HCT116 (cell line): Measurements from ENCODE around the gene SPRING1. TPM values are rescaled to one million over a fixed set of nuclear protein-coding genes. Genes with fewer than 3 reads are reported as not detected.

Source experiments
- ATAC-seq: fragments of 200-7000 bp; cut with Tn5 transposase; 2 replicates; pipeline ENCODE4 v1.9.1; 2020; ENCODE audit warnings: mild to moderate bottlenecking, moderate library complexity
- BruUV-seq: library from RNA; stranded (reverse); fragments of 400-500 nt; replicated peaks from 2 replicates; lab custom pipeline; 2021; lab: Mats Ljungman, UMichigan
- CTCF ChIA-PET: fragments of 300-600 bp; sonication (Branson Sonifier 250); formaldehyde crosslinking; loops from one replicate; lab custom pipeline; 2021; ENCODE audit warnings: antibody characterized with exemption; lab: Charles Lee
- POLR2A ChIA-PET: fragments of 300-600, 350-600 bp; sonication (Branson Sonifier 250); formaldehyde crosslinking; loops from one replicate; lab custom pipeline; 2021; ENCODE audit warnings: antibody characterized with exemption; lab: Charles Lee
- RAD21 ChIA-PET, 2 experiments: fragments of 300-600 bp; sonication (Branson Sonifier 250); formaldehyde crosslinking; loops; one replicate each; lab custom pipeline; 2023; ENCODE audit warnings: low total read pairs in 2 of 2; ENCODE audit not compliant: uncharacterized antibody in 2 of 2, unreplicated experiment in 2 of 2, low non-redundant PET in 1 of 2; lab: Charles Lee
- DNase-seq: peaks from one replicate; pipeline ENCODE4 v3.0.0-alpha.2; 2010; ENCODE audit warnings: low read depth, low spot score
- H2AFZ ChIP-seq: fragments of 200-600 bp; shearing (Covaris generic), sonication (generic); 2 replicates; pipeline ENCODE4 v1.6.1; 2017; ENCODE audit warnings: low read depth, mixed run types, mixed read lengths, antibody characterized with exemption, low read length; ENCODE audit not compliant: poor library complexity, severe bottlenecking
- H3K27ac ChIP-seq: 2 replicates; pipeline ENCODE4 v1.5.1; 2012; ENCODE audit warnings: low read depth, low read length
- H3K27me3 ChIP-seq: fragments of 200-600 bp; sonication (generic); 2 replicates; pipeline ENCODE4 v1.6.1; 2016; ENCODE audit warnings: mixed run types, low read length, mixed read lengths; ENCODE audit not compliant: insufficient read depth
- H3K36me3 ChIP-seq, 2 experiments: fragments of 200-500 bp in 1 of 2; fragments of 200-600 bp in 1 of 2; sonication (Bioruptor generic) in 1 of 2; sonication (generic) in 1 of 2; 2 replicates each; pipeline versions ENCODE4 v1.5.1 to v1.6.1; 2014 to 2016; ENCODE audit warnings: low read length in 2 of 2, inconsistent platforms in 1 of 2, mixed read lengths in 1 of 2, mixed run types in 1 of 2; ENCODE audit not compliant: insufficient read depth in 2 of 2, control insufficient read depth in 1 of 2
- H3K4me1 ChIP-seq, 2 experiments: fragments of 200-600 bp in 1 of 2; sonication (generic) in 1 of 2; 2 replicates each; pipeline versions ENCODE4 v1.5.1 to v1.6.1; 2012 to 2017; ENCODE audit warnings: low read length in 2 of 2, inconsistent platforms in 1 of 2, mild to moderate bottlenecking in 1 of 2, mixed read lengths in 1 of 2, mixed run types in 1 of 2, moderate library complexity in 1 of 2; ENCODE audit not compliant: insufficient read depth in 2 of 2, control insufficient read depth in 1 of 2
- H3K4me2 ChIP-seq: fragments of 200-600 bp; sonication (generic); 2 replicates; pipeline ENCODE4 v1.6.1; 2017; ENCODE audit warnings: mixed run types, low read length, mixed read lengths
- H3K4me3 ChIP-seq, 2 experiments: fragments of 200-600 bp in 1 of 2; sonication (generic) in 1 of 2; replicated peaks in 1 of 2; 2 replicates each; pipeline ENCODE4 v1.5.1; 2011 to 2016; ENCODE audit warnings: low read length in 2 of 2, control low read depth in 1 of 2, low read depth in 1 of 2, mild to moderate bottlenecking in 1 of 2, mixed read lengths in 1 of 2, mixed run types in 1 of 2
- H3K79me2 ChIP-seq: fragments of 200-600 bp; sonication (generic); 2 replicates; pipeline ENCODE4 v1.6.1; 2017; ENCODE audit warnings: mild to moderate bottlenecking, mixed run types, low read length, moderate library complexity, mixed read lengths; ENCODE audit not compliant: insufficient read depth
- H3K9ac ChIP-seq: fragments of 200-600 bp; sonication (generic); 2 replicates; pipeline ENCODE4 v1.6.1; 2016; ENCODE audit warnings: low read length, mixed read lengths
- H3K9me2 ChIP-seq: fragments of 200-600 bp; sonication (generic), shearing (Covaris generic); 2 replicates; pipeline ENCODE4 v1.6.1; 2017; ENCODE audit warnings: mixed run types, mild to moderate bottlenecking, moderate library complexity; ENCODE audit not compliant: insufficient read depth
- H3K9me3 ChIP-seq, 2 experiments: fragments of 200-500 bp in 1 of 2; fragments of 200-600 bp in 1 of 2; sonication (Bioruptor generic) in 1 of 2; sonication (generic) in 1 of 2; 2 replicates each; pipeline ENCODE4 v1.6.1; 2014 to 2017; ENCODE audit warnings: low read length in 2 of 2, mixed read lengths in 2 of 2, inconsistent platforms in 1 of 2, low read depth in 1 of 2, mild to moderate bottlenecking in 1 of 2, mixed run types in 1 of 2, moderate library complexity in 1 of 2; ENCODE audit not compliant: control insufficient read depth in 1 of 2, insufficient read depth in 1 of 2
- H4K20me1 ChIP-seq: fragments of 200-600 bp; sonication (generic), shearing (Covaris generic); 2 replicates; pipeline ENCODE4 v1.6.1; 2017; ENCODE audit warnings: mixed run types, mild to moderate bottlenecking, moderate library complexity; ENCODE audit not compliant: insufficient read depth
- EGR1 ChIP-seq: IDR thresholded peaks from 2 replicates; pipeline ENCODE4 v1.6.1; 2012; ENCODE audit warnings: low read depth
- EZH2 ChIP-seq: fragments of 200-600 bp; sonication (generic); IDR thresholded peaks from 2 replicates; pipeline ENCODE4 v1.6.1; 2017; ENCODE audit warnings: antibody characterized with exemption, mixed run types
- RAD21 ChIP-seq: IDR thresholded peaks from 2 replicates; pipeline ENCODE4 v1.6.1; 2012; ENCODE audit warnings: low read depth, mild to moderate bottlenecking
- intact Hi-C: fragments of 100-400 bp; cut with micrococcal nuclease; formaldehyde crosslinking; loops from 2 replicates; pipeline ENCODE4 v1.10.0; 2022
- total RNA-seq: library from RNA; stranded (reverse); gene quantifications from one replicate; pipeline ENCODE4 v1.2.1, GENCODE V29; 2021; ENCODE audit not compliant: unreplicated experiment
- TF ChIP-seq, protein P1 (sequence below), 3 experiments: fragments of 200-600 bp in 1 of 3; sonication (generic) in 1 of 3; IDR thresholded peaks in 2 of 3; conservative IDR thresholded peaks in 1 of 3; 2 replicates each; pipeline ENCODE4 v1.5.1; 2012 to 2017; ENCODE audit warnings: low read depth in 2 of 3, low read length in 2 of 3, antibody characterized with exemption in 1 of 3, borderline replicate concordance in 1 of 3, control low read depth in 1 of 3, mild to moderate bottlenecking in 1 of 3, mixed read lengths in 1 of 3, mixed run types in 1 of 3, moderate library complexity in 1 of 3; ENCODE audit not compliant: insufficient read depth in 1 of 3
- TF ChIP-seq, protein P2 (sequence below): IDR thresholded peaks from 2 replicates; pipeline ENCODE4 v1.6.1; 2012

The SPRING1 gene
- total RNA-seq, 1 experiment from 2014 or later: 28.5 TPM

DNA sequence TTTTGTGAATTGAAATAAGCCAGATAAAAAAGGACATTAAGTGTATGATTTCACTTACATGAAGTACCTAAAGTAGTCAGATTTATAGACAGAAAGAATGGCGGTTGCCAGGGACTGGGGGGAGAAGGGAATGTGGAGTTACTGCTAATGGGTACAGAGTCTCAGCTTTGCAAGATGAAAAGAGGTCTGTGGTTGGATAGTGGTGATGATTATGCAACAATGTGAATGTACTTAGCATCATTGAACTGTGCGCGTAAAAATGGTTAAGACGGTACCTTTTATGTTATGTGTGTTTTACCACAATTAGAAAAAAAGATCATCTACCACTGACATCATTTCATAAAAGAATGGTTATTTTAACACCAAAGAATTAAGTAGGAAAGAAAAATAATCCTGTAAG lies 36.2 kb upstream of the SPRING1 start (continued):
- TF ChIP-seq, protein P1, sequence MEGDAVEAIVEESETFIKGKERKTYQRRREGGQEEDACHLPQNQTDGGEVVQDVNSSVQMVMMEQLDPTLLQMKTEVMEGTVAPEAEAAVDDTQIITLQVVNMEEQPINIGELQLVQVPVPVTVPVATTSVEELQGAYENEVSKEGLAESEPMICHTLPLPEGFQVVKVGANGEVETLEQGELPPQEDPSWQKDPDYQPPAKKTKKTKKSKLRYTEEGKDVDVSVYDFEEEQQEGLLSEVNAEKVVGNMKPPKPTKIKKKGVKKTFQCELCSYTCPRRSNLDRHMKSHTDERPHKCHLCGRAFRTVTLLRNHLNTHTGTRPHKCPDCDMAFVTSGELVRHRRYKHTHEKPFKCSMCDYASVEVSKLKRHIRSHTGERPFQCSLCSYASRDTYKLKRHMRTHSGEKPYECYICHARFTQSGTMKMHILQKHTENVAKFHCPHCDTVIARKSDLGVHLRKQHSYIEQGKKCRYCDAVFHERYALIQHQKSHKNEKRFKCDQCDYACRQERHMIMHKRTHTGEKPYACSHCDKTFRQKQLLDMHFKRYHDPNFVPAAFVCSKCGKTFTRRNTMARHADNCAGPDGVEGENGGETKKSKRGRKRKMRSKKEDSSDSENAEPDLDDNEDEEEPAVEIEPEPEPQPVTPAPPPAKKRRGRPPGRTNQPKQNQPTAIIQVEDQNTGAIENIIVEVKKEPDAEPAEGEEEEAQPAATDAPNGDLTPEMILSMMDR (IDR thresholded peaks at IDR 0.05 in 2 of 3, conservative IDR thresholded peaks at IDR 0.05 in 1 of 3; ENCODE audit: borderline replicate concordance in 1 of 3, insufficient read depth in 1 of 3, low read depth in 2 of 3, low read length in 2 of 3): no peak
- TF ChIP-seq EZH2: no peak
- no peak for TF ChIP-seq EGR1

DNA sequence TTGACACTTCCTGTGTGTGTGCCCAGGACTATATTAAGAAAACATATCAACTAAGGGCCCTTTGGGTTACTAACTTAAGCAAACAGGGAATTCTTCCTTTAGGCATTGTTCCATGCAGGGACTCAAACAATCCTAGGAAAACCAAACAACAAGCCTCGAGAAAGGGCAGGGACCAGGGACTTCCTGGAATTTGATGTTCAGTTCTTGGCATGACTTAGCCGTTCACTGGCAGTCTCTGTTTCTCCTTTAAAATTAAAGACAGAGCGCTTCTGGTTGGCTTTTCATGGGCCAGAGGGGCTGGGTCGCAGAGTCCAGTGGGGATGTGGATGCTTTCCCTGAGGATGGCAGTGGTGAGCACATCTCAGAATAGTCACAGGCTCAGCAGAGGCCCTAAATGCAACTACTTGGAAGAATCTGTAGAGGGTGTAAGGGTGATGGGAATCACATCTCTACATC lies 35.4 kb upstream of the SPRING1 start:
- intact Hi-C loops: loop anchor here (1.0 kb wide), 1 partner anchor 182 kb away; no protein-coding TSS in a partner anchor
- Histone ChIP-seq H3K27me3 (no peaks in the 10 kb centered on the region), H4K20me1 (no peaks in the 10 kb centered on the region), H3K9me2 (no peaks in the 10 kb centered on the region), H3K79me2 (no peaks in the 10 kb centered on the region), H3K36me3 (no peaks in the 10 kb centered on the region; a peak in 1 of 4 replicates)
- no TSS peak for BruUV-seq
- no peak for TF ChIP-seq EGR1
- TF ChIP-seq, protein P1 (IDR thresholded peaks at IDR 0.05 in 2 of 3, conservative IDR thresholded peaks at IDR 0.05 in 1 of 3; ENCODE audit: borderline replicate concordance in 1 of 3, insufficient read depth in 1 of 3, low read depth in 2 of 3, low read length in 2 of 3): peak; percentile 30 to 57 (median 41)
- TF ChIP-seq, protein P2, sequence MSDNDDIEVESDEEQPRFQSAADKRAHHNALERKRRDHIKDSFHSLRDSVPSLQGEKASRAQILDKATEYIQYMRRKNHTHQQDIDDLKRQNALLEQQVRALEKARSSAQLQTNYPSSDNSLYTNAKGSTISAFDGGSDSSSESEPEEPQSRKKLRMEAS: no peak
- TF ChIP-seq RAD21: peak; percentile 53
- TF ChIP-seq, all 23 proteins: peak for 2
- peak; percentile 12 for DNase-seq
- ChIA-PET CTCF (no interaction called here), POLR2A (no interaction called here), RAD21 (no interaction called here)
- H3K4me3 ChIP-seq: no peak overlapping the region
- H2AFZ ChIP-seq: no peak overlapping the region
- peak; percentile 97 for ATAC-seq
- no peak overlapping the region for H3K9ac ChIP-seq
- peaks cover 0 to 6% of the 10 kb centered on the region in 2 experiments; a peak in 1 of 4 replicates for H3K4me1 ChIP-seq
- H3K9me3 ChIP-seq: no peaks in the 10 kb centered on the region
- H3K4me2 ChIP-seq: no peak overlapping the region
- no peak overlapping the region for H3K27ac ChIP-seq
